Measurements from ENCODE around the gene PLA2G12A. TPM values are rescaled to one million over a fixed set of nuclear protein-coding genes. Genes with fewer than 3 reads are reported as not detected.

PLA2G12A gene
- total RNA-seq, 4 donors from 2014 or later = 16.6 to 110 (median 27.1) TPM

- no peak for ATAC-seq
- Histone ChIP-seq H3K4me3 (no peak overlapping the region), H3K27ac (no peak overlapping the region), H3K36me3 (no peaks in the 10 kb centered on the region), H3K4me1 (no peaks in the 10 kb centered on the region), H3K9me3 (no peaks in the 10 kb centered on the region), H3K27me3 (peaks cover 4% of the 10 kb centered on the region)
- 76 to 78% methylated on average over 6 of the region's 7 CpGs for WGBS, 2 donors (ENCODE audit: low coverage in 1 of 2)
- TF ChIP-seq CTCF (IDR thresholded peaks at IDR 0.05) (no peak), EP300 (IDR thresholded peaks at IDR 0.05) (no peak), POLR2A (IDR thresholded peaks at IDR 0.05) (no peak), POLR2AphosphoS5 (IDR thresholded peaks at IDR 0.05) (no peak)
Observed at GRCh38 chr4:109749388-109750082, 19.7 kb upstream of the PLA2G12A start.

GRCh38 chr4:109748114-109748513 is 18.2 kb upstream of the PLA2G12A start:
- Histone ChIP-seq H3K27ac (no peak overlapping the region), H3K9me3 (no peaks in the 10 kb centered on the region), H3K4me1 (no peaks in the 10 kb centered on the region), H3K4me3 (no peak overlapping the region), H3K27me3 (peaks cover 4% of the 10 kb centered on the region), H3K36me3 (no peaks in the 10 kb centered on the region)
- 92 to 94% methylated on average over 1 of the region's 1 CpG for WGBS, 2 donors (ENCODE audit: low coverage in 1 of 2)
- ATAC-seq = no peak
- no peak for TF ChIP-seq CTCF (IDR thresholded peaks at IDR 0.05)
- no peak for TF ChIP-seq POLR2A (IDR thresholded peaks at IDR 0.05)
- TF ChIP-seq POLR2AphosphoS5 (IDR thresholded peaks at IDR 0.05) = no peak
- TF ChIP-seq EP300 (IDR thresholded peaks at IDR 0.05) = no peak

GRCh38 chr4:109746728-109747127 is 16.9 kb upstream of the PLA2G12A start:
- ATAC-seq = no peak
- H3K4me3 ChIP-seq = no peak overlapping the region
- no peaks in the 10 kb centered on the region for H3K9me3 ChIP-seq
- WGBS, 2 donors (ENCODE audit: low coverage in 1 of 2) = 58 to 67% methylated on average over 2 of the region's 2 CpGs
- no peaks in the 10 kb centered on the region for H3K36me3 ChIP-seq
- H3K4me1 ChIP-seq = no peaks in the 10 kb centered on the region
- H3K27ac ChIP-seq = no peak overlapping the region
- TF ChIP-seq POLR2AphosphoS5 (IDR thresholded peaks at IDR 0.05) (no peak), CTCF (IDR thresholded peaks at IDR 0.05) (no peak), EP300 (IDR thresholded peaks at IDR 0.05) (no peak), POLR2A (IDR thresholded peaks at IDR 0.05) (no peak)
- H3K27me3 ChIP-seq = peaks cover 4% of the 10 kb centered on the region

GRCh38 chr4:109745830-109746229 is 16.0 kb upstream of the PLA2G12A start:
- no peak for TF ChIP-seq EP300 (IDR thresholded peaks at IDR 0.05)
- TF ChIP-seq CTCF (IDR thresholded peaks at IDR 0.05) = no peak
- TF ChIP-seq POLR2AphosphoS5 (IDR thresholded peaks at IDR 0.05) = no peak
- no peak for TF ChIP-seq POLR2A (IDR thresholded peaks at IDR 0.05)
- ATAC-seq = no peak

GRCh38 chr4:109739547-109739946 is 9.7 kb upstream of the PLA2G12A start:
- 69 to 89% methylated on average over 3 of the region's 3 CpGs for WGBS, 2 donors (ENCODE audit: low coverage in 1 of 2)
- H3K9me3 ChIP-seq = no peaks in the 10 kb centered on the region
- no peaks in the 10 kb centered on the region for H3K36me3 ChIP-seq
- TF ChIP-seq POLR2AphosphoS5 (IDR thresholded peaks at IDR 0.05) (no peak), POLR2A (IDR thresholded peaks at IDR 0.05) (no peak), CTCF (IDR thresholded peaks at IDR 0.05) (no peak), EP300 (IDR thresholded peaks at IDR 0.05) (no peak)
- H3K4me3 ChIP-seq = no peak overlapping the region
- ATAC-seq = no peak
- H3K27ac ChIP-seq = no peak overlapping the region
- no peaks in the 10 kb centered on the region for H3K4me1 ChIP-seq
- peaks cover 5% of the 10 kb centered on the region for H3K27me3 ChIP-seq

More at GRCh38 chr4:109745830-109746229, 16.0 kb upstream of the PLA2G12A start:
- H3K9me3 ChIP-seq = no peaks in the 10 kb centered on the region
- H3K36me3 ChIP-seq = no peaks in the 10 kb centered on the region
- H3K27ac ChIP-seq = no peak overlapping the region
- no peak overlapping the region for H3K4me3 ChIP-seq
- peaks cover 4% of the 10 kb centered on the region for H3K27me3 ChIP-seq
- H3K4me1 ChIP-seq = no peaks in the 10 kb centered on the region

Data from gastroesophageal sphincter (tissue), 4 donors.